Mesenteric fat pad (tissue), 1 donor: Measurements from ENCODE around the gene MRPS25. TPM values are rescaled to one million over a fixed set of nuclear protein-coding genes. Genes with fewer than 3 reads are reported as not detected.

Experiments
- DNase-seq: peaks from one replicate; pipeline ENCODE4 v3.0.0-alpha.2; 2020; ENCODE audit warnings: low spot score
- long read RNA-seq: library from polyadenylated mRNA; unstranded; transcript quantifications from one replicate; pipeline ENCODE4 v2.0.0, GENCODE V29; 2020
- total RNA-seq: library from RNA; stranded (reverse); fragmentation: NEBNext Ultra II Directional; extraction: Animal tissue kit (Norgen Biotek cat#: 25700); gene quantifications from one replicate; pipeline ENCODE4 v1.2.1, GENCODE V29; 2021
- donor health status: DM: yes; HTN: yes; CAD: no.

MRPS25 gene
- total RNA-seq, result 52.3 TPM
- long read RNA-seq, full-length matches to known transcripts, result 93 of 118 reads
- long read RNA-seq, partial matches to known transcripts, result 4 of 118 reads
- long read RNA-seq, other reads (novel, unspliced or antisense), result 21 of 118 reads

DNA sequence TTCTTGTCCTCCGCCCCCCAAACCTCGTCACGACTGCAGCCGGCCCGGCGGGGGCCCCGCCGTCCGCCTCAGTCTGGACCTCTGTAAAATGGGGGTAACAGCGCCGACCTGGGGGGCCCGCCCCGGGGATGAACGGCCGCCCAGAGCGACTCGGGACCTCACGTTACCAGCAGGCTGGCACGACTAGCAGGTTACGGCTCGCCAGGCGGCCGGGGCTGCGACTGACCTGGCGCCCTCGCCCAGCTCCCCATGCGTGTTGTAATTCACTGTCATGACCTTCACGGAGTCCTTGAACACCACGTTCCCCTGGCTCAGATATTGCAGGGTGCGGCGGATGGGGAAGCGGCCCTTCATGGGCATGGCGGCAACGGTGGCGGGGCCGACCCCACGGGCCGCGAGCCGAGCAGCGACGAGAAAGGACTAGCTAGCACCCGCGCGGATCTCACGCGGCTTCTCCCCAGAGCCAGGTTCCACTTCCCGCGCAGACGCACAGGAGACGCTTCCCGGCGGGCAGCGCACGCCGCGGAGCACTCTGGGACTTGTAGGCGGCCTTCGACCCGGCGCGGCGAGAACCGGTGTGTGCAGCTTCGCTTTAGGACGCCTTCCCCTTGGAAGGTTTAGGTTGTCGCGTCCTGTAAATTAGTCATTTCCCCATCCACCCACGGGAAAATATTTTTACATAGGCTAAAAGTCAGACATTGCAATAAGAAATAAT, at the start of gene MRPS25:
Gene MRPS25 (minus strand): TSS at position 481 of the 715 bp plus-strand sequence. CDS start 121 bp downstream, at position 360.
- peak; percentile 97 for DNase-seq

- DNase-seq, result peak; percentile 43
Observed at GRCh38 chr3:15113884-15114283, 48.8 kb upstream of the MRPS25 start.

- no peak for DNase-seq
Observed at GRCh38 chr3:15113471-15113870, 48.4 kb upstream of the MRPS25 start.

DNA sequence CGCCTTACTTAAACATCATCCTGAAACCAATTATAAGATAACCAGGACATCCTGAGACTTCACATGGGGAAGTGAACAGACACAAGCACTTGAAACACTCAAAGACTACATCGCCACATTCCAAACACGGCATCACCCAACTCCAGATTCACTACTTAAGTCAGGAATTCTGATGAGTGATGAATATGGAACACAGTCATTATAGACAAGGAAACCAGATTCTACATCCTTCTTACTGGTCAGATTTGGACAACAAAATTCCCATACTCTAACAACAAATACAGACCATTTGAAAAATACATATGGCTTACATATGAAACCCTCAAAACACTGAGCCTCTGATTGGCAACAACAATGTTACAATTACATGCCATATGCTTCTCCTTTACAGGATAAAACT, 46.9 kb upstream of the MRPS25 start:
- DNase-seq, result no peak

- no peak for DNase-seq
Observed at GRCh38 chr3:15110206-15110605, 45.1 kb upstream of the MRPS25 start.

- no peak for DNase-seq
Observed at GRCh38 chr3:15108869-15109268, 43.8 kb upstream of the MRPS25 start.

- DNase-seq, result peak; percentile 92
Observed at GRCh38 chr3:15108082-15108545, 43.0 kb upstream of the MRPS25 start.

DNA sequence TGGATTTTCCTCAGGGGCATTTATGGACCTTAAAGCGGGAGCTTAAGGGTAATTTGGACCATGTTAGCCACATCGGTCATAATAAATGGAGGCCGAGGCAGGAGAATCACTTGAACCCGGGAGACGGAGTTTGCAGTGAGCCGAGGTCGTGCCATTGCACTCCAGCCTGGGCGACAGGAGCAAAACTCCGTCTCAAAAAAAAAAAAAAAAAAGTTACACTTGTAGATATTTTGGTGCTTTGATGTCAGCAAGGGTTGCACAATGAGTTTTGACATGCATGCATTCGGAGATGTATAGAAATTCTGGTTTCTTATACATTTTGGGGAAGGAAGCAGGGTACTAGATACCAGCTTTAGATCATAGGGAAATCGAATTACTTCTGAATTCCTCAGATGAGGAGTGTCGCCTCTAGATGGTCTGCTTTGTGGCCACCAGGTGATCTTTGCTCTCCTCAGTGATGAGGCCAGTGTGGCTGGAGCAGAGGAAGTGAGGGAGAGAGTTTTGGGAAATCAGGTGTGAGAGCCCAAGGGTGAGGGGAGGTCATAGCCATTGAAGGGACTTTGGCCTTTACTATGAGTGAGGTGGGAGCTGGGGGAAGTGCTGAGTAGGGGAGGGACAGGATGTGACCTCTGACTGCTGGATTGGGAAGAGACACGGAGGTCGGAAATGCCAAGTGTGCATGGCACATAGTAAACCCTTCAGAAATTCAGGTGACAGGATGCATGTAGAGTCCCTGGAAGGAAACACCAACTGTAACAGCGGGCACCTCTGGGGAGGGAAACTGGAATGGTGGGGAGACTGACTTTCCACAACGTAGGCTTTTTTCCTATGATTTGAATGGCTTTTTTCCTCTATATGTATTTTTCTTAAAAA, 42.2 kb upstream of the MRPS25 start:
- DNase-seq, result no peak

DNA sequence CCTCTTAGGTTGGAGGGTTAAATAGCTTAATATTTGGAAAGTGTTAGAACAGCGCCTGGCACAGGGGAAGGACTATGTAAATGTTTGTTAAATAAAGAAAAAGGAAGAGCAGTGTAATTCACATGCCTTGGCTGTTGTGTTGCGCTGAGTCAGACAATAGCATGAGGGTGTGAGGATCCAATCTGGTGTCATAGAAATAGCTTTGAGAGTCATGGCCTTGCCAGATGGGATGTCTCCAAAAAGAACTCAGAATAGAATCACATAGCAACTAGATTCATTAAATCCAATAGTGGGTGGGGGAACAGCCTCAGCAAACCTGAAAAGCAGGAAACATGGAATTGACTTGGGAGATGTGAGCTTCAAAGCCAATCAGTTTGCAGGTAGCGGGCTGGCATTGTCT, 37.7 kb upstream of the MRPS25 start:
- no peak for DNase-seq

- DNase-seq, result no peak
Observed at GRCh38 chr3:15102256-15102655, 37.1 kb upstream of the MRPS25 start.

DNA sequence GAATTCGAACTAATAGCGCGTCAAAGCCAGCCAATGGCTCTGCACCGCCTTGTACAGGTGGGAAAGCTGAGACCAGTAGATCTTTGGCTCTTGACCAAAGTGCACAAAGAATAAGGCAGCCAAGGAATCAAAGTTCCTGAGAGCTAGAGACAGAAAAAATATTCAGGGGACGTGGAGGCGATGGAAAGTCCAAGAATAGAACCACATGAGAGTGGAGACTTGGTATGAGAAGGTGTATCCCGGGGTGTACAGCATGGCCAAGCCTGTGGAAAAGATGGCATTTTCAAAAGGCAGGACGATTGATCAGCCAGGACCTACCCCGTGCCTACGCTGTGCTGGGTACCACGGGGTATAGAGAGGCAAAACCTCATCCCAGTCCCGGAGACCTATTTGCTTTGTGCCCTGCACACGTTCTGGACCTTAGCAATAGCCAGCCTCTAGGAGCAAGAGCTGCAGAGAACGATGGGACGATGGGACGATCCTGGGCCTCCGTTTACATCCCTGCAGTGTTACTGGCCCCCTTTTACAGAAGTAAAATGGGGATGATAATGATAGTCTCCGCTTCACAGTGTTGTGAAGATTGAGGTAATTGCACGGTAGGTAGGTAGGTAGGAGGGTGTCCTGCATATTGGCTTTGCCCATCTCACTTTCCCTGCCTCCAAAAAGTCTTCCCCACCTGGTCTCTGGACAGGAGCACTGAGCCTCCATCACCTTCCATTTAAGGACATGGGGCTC, 34.4 kb upstream of the MRPS25 start:
- no peak for DNase-seq

DNA sequence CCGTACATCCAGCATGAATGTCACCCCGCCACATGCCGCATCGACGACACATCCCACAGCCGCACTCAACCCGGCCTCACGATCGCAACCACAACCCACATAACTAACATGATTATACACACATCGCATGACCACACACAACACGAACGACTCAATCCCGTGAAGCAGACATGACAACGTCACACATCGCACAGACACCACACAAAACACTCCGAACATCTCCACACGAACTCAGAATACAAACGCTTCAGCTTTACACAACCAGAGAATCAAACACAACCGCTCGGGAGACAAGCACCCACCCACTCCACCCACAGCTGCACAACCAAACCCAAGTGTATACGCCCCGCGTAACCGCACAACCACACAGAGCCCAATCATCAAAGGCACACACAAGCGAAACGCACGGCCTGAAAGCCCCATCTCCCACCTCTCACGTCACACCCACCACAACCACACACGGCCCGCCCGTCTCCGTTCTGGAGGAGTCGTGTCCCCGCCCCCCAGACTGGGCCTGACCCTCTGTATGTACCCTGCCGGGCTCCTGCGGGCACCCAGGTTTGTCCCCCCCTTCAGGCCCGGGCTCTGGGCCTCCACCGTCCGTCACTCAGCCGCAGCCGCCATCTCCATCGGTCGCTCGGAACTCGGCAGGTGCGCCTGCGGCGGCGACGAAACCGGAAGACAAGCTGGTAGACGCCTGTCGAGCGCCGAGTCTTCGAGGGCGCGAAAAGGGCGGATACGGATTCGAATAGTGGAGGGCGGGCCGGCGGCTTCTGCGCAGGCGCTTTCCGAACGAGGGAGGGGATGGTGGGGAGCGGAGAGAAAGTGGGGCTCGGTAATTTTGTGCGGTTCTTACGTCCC, 33.6 kb upstream of the MRPS25 start, which contains the start of gene RBSN:
Gene RBSN (minus strand): TSS at position 646 of the 861 bp plus-strand sequence. CDS start 3,028 bp downstream, outside the sequence.
- peak; percentile 98 for DNase-seq

DNA sequence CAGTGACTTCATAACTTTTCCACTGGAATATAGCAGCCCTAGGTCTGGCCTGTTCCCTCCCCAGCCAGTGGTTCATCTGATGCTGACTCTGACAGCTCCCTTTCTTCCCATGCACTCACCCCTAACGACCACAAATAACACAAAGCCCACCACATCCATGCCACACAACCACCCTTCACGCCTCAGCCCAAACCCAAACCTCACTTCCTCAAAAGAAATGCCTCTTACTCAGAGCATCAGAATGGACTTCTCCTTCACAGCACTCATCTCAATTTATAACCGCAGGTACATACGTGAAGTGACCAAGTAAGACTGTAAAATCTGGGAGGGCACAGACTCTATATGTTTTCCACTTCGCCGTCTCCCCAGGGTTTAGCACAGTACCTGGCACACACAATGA, 32.8 kb upstream of the MRPS25 start:
- no peak for DNase-seq

GRCh38 chr3:15096046-15096445, 30.9 kb upstream of the MRPS25 start:
- no peak for DNase-seq

- no peak for DNase-seq
Observed at GRCh38 chr3:15094187-15094875, 29.2 kb upstream of the MRPS25 start.

- no peak for DNase-seq
Observed at GRCh38 chr3:15092686-15093085, 27.6 kb upstream of the MRPS25 start.

DNA sequence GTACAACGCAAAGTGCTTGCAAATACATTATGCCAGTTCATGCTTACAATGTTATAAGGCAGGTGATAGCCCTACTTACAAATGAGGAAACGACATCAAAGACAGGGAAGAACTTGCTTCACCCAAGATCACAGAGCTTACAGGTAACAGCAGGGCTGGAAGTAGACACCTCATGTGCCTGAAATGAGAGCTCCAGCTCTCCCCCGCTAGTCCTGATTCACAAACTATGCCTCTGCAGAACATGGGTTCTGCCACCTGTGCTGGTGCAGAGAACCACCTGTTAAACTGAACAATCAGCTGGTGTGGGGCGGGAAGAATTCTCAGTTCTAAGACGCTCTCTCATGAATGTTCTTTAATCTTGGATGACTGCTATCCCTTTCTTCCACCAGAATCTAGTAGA, 26.5 kb upstream of the MRPS25 start:
- DNase-seq, result no peak

DNA sequence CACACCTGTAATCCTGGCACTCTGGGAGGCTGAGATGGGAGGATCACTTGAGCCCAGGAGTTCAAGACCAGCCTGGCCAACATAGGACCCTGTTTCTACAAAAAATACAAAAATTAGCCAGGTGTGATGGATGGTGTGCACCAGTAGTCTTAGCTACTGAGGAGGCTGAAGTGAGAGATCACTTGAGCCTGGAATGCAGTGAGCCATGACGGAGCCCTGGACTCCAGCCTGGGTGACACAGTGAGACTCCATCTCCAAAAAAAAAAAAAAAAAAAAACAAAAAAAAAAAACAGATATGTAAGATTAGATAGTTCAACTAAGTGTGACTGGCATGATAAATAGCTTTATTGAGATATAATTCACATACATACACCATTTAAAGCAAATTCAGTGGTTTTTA, 24.1 kb upstream of the MRPS25 start:
- no peak for DNase-seq

GRCh38 chr3:15086699-15087098, 21.6 kb upstream of the MRPS25 start:
- no peak for DNase-seq

GRCh38 chr3:15086263-15086662, 21.1 kb upstream of the MRPS25 start:
- no peak for DNase-seq
